OCI-LY3 (cell line): ENCODE data around the gene NFIB.

Experiments
- CTCF ChIP-seq: fragments of 200-600, 300-600 bp; sonication (generic); IDR thresholded peaks from 2 replicates; pipeline ENCODE4 v1.5.1; 2014; ENCODE audit warnings: antibody characterized with exemption, low read length, low read depth
- EZH2phosphoT487 ChIP-seq: fragments of 200-600 bp; shearing (Covaris generic); IDR thresholded peaks from 2 replicates; pipeline ENCODE4 v1.6.1; 2018; ENCODE audit warnings: antibody characterized with exemption, mixed run types, low read depth

- no peak for TF ChIP-seq CTCF
- TF ChIP-seq EZH2phosphoT487: no peak
Observed at GRCh38 chr9:14106699-14107098, 207.2 kb downstream of the NFIB start.
